ENCODE measurements around the gene CACNA1D.
"Not testable (repeated sequence)": the region's sequence is repeated elsewhere in the genome, so short reads cannot be mapped to it uniquely, and the experiment has no call there.

Gene CACNA1D

DNA sequence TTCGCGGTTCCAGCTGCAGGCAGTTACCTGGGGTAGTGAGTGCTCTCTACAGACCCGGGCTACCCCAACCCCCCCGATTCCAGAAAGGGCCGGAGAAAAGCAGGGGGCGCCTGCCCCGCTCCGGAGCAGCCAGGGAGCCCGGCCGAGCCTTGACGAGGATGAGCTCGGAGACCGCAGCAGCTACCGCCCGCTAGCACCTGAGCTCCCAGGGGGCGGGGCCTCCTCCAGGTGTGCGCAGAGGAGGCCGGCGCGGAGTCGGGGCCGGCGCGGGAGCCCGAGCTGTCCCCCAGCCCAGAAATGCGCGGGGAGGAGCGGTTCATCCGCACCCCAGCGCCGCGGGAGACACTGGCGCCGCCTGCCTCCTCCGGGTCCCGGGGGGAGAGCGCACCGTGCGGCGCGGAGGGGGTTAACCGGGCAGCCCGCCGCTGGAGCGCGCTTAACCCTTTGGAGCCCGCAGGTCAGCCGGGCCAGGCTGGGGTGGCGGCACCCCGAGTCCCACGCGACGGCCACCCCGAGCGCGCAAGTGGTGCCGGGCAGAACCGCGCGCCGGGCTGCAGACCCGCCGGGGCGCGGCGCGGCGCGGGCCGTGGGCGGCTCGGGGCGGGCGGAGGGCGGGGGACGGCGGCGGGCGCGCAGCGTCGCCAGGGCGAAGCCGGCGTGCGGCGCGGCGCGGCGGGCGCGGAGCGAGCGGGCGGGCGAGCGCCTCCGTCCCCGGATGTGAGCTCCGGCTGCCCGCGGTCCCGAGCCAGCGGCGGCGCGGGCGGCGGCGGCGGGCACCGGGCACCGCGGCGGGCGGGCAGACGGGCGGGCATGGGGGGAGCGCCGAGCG lies at the start of gene CACNA1D:
TSS of gene CACNA1D (plus strand) at position 649 of the 829 bp plus-strand sequence. CDS start 556 bp downstream, outside the sequence.
- peak; percentile 83 for DNase-seq

GRCh38 chr3:53457068-53457467 lies 37.3 kb upstream of the CACNA1D start:
- DNase-seq = no peak

DNA sequence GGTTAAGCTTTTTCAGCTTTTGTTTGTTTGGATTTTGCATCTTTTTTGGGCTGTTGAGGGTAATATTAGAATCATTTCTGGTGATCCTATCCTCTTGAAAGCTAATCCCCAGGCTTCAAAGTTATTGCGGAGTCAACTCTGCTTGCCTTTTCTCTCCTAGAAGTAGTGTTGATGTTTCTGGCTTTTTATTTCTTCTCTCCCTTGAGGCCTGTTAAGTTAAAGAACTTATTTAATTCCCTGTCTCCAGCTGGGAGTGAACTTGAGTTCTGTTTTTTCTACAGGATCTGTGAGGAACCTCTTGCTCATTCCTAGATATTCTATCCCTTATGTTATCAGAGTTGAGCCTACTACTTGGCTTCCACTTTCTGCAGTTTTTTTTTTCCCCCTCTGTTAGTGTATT lies 34.1 kb upstream of the CACNA1D start:
- DNase-seq = no peak

GRCh38 chr3:53464424-53464823 lies 30.0 kb upstream of the CACNA1D start:
- peak; percentile 15 for DNase-seq

DNA sequence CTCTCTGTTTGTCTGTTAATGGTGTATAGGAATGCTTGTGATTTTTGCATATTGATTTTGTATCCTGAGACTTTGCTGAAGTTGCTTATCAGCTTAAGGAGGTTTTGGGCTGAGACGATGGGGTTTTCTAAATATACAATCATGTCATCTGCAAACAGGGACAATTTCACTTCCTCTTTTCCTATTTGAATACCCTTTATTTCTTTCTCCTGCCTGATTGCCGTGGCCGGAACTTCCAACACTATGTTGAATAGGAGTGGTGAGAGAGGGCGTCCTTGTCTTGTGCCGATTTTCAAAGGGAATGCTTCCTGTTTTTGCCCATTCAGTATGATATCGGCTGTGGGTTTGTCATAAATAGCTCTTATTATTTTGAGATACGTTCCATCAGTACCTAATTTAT lies 24.7 kb upstream of the CACNA1D start:
- DNase-seq = not testable (repeated sequence)

GRCh38 chr3:53473422-53473821 lies 21.0 kb upstream of the CACNA1D start:
- no peak for DNase-seq

- DNase-seq = not testable (repeated sequence)
Measured at GRCh38 chr3:53476372-53476771, 18.0 kb upstream of the CACNA1D start.

DNA sequence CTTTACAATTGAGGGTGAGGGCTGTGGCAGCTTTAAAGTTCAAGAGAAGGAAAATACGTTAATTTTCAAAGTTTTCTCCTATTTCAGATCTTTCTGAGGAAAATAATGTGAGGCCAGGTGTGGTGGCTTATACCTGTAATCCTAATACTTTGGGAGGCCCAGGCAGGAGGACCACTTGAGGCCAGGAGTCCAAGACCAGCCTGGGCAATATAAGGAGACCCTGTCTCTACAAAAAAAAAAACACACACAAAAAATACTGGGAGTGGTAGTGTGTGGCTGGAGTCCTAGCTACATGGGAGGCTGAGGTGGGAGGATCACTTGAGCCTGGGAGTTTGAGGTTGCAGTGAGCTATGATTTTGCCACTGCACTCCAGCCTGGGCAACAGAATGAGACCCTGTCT lies 16.7 kb upstream of the CACNA1D start:
- DNase-seq = not testable (repeated sequence)

DNA sequence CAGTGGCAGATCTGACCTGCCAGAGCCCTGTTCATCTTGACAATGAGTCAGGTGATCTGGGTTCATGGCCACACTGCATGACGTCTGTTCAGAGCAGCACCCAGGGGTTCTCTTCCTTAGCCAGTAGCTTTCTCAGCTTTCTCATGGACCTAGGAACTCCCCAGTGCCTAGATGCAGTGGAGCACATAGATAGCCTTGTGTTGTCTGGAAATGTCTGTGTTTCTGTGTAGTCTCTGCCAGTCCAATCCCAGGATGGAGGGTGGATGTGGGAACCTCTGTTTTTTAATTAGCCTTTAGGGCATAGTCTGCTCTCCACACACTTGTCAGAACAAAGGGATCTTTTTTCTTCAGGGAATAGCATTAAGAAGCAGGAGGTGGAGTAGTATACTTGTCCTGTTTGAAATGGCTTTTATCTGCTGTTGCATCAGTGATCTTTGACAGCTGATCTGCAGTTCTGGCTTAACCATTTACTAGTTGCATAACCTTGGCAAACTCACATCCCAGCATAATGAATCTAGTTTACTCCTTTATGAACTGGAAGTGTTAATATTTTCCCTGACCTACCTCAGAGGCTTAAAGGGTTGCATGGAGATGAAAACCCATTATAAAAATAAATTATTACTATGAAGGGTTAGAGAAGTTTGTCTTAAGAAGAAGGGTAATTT lies 16.1 kb upstream of the CACNA1D start:
- DNase-seq = no peak

- DNase-seq = no peak
Measured at GRCh38 chr3:53478921-53479664, 15.3 kb upstream of the CACNA1D start.

GRCh38 chr3:53482227-53482626 lies 12.2 kb upstream of the CACNA1D start:
- no peak for DNase-seq

- no peak for DNase-seq
Measured at GRCh38 chr3:53483821-53484220, 10.6 kb upstream of the CACNA1D start.

GRCh38 chr3:53484984-53485383 lies 9.4 kb upstream of the CACNA1D start:
- no peak for DNase-seq

GRCh38 chr3:53485675-53486403 lies 8.6 kb upstream of the CACNA1D start:
- no peak for DNase-seq

GRCh38 chr3:53486961-53487654 lies 7.3 kb upstream of the CACNA1D start:
- DNase-seq = no peak

DNA sequence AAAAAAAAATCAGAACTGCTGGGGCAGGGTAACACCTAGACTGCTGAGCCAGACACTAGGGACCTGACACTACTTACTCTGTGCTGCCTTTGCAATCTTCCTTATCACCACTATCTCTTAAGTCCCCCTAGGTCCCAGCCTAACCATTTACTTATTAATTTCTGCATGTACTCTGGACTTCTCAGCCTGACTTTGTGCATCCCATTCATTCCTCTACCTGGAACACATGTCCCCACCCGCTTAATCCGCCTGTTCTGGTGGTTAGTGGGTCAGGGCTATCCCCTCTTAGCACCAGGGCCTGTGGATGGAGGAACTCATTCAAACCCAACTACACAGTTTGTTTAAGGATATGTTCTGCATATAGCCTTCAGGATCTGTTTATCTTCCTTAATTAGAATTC lies 5.0 kb upstream of the CACNA1D start:
- no peak for DNase-seq

GRCh38 chr3:53489787-53490458 lies 4.5 kb upstream of the CACNA1D start:
- no peak for DNase-seq

- DNase-seq = no peak
Measured at GRCh38 chr3:53490459-53490968, 3.9 kb upstream of the CACNA1D start.

DNA sequence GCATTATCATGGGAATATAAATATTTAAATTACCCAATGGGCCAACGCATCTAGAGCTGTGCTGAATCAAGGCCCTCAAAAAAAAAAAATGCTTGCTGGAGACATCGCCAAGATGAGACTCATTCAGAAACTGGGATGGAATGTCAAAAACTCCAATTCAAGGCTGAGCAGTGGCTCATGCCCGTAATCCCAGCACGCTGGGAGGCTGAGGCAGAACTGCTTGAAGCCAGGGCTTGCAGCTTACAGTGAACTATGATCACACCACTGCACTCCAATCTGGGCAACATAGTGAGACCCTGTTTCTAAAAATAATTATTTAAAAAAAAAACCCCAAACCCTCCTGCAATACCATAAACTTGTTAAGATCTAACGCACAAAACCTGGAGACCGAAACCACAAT lies 3.1 kb upstream of the CACNA1D start:
- no peak for DNase-seq

DNA sequence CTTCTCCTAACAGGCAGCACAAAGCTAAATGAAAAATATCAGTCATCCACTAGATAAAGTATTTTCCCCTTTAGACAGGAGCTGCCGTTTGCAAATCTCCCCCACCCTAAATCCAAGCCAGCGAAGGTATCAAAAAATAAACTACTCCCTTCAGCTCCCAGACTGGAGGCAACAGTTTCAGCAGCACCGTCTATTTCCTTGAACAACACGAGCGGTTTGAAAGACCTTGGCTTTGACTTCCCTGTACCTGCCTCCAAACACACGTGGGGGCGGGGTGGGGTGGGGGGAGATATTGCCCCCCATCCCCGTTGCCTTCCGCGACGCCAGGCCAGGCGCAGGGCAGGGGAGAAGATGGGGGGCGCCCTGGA lies 832 bp upstream of the CACNA1D start:
- no peak for DNase-seq

- no peak for DNase-seq
Measured at GRCh38 chr3:53495146-53495519, 722 bp downstream of the CACNA1D start.

Measured in 8988T (cell line).